Measurements from ENCODE around the gene AQP9.
"Not testable (repeated sequence)": the region's sequence is repeated elsewhere in the genome, so short reads cannot be mapped to it uniquely, and the experiment has no call there.

AQP9 gene

GRCh38 chr15:58138106-58138505, at the start of gene AQP9:
AQP9 (plus strand) TSS chr15:58138381; CDS start chr15:58138566, 185 bp downstream.
- DNase-seq: no peak

GRCh38 chr15:58095415-58095814, 42.8 kb upstream of the AQP9 start:
- no peak for DNase-seq

GRCh38 chr15:58096529-58097084, 41.6 kb upstream of the AQP9 start:
- DNase-seq: no peak

GRCh38 chr15:58103482-58103881, 34.7 kb upstream of the AQP9 start:
- DNase-seq: no peak

- DNase-seq: no peak
These were observed 30.1 kb upstream of the AQP9 start for GRCh38 chr15:58108117-58108516.

- DNase-seq: no peak
These were observed 28.8 kb upstream of the AQP9 start for GRCh38 chr15:58109419-58109818.

- DNase-seq: no peak
These were observed 27.0 kb upstream of the AQP9 start for GRCh38 chr15:58110999-58111717.

GRCh38 chr15:58111718-58112104, 26.5 kb upstream of the AQP9 start:
- DNase-seq: no peak

GRCh38 chr15:58113358-58113757, 24.8 kb upstream of the AQP9 start:
- DNase-seq: not testable (repeated sequence)

- no peak for DNase-seq
These were observed 23.8 kb upstream of the AQP9 start for GRCh38 chr15:58114388-58114787.

- no peak for DNase-seq
These were observed 23.4 kb upstream of the AQP9 start for GRCh38 chr15:58114812-58115211.

- DNase-seq: no peak
These were observed 22.5 kb upstream of the AQP9 start for GRCh38 chr15:58115692-58116091.

GRCh38 chr15:58117619-58118018, 20.6 kb upstream of the AQP9 start:
- no peak for DNase-seq

GRCh38 chr15:58118272-58118671, 19.9 kb upstream of the AQP9 start:
- no peak for DNase-seq

GRCh38 chr15:58119016-58119415, 19.2 kb upstream of the AQP9 start:
- DNase-seq: no peak

GRCh38 chr15:58124585-58124984, 13.6 kb upstream of the AQP9 start:
- no peak for DNase-seq

GRCh38 chr15:58125333-58125732, 12.8 kb upstream of the AQP9 start:
- DNase-seq: no peak

GRCh38 chr15:58134886-58135285, 3.3 kb upstream of the AQP9 start:
- no peak for DNase-seq

GRCh38 chr15:58135511-58136174, 2.5 kb upstream of the AQP9 start:
- no peak for DNase-seq

- no peak for DNase-seq
These were observed 1.4 kb upstream of the AQP9 start for GRCh38 chr15:58136731-58137130.

GRCh38 chr15:58137686-58138085, 495 bp upstream of the AQP9 start:
- DNase-seq: no peak

GRCh38 chr15:58139276-58139988, 1.3 kb downstream of the AQP9 start:
- DNase-seq: no peak

GRCh38 chr15:58139989-58140522, 1.9 kb downstream of the AQP9 start:
- no peak for DNase-seq

All from activated CD4-positive, alpha-beta T cell treated with anti-CD3 and anti-CD28 coated beads for 4 hours (primary cell).